Loucy (cell line): ENCODE data around the gene ARMC3.
"Not testable (repeated sequence)": the region's sequence is repeated elsewhere in the genome, so short reads cannot be mapped to it uniquely, and the experiment has no call there.

ENCODE experiments used
- H2AFZ ChIP-seq: fragments of 200-600 bp; sonication (generic); 2 replicates; pipeline ENCODE4 v1.6.0; 2016; ENCODE audit warnings: antibody characterized with exemption, mild to moderate bottlenecking, low read length, moderate library complexity
- H3F3A ChIP-seq: fragments of 200-600 bp; 2 replicates; pipeline ENCODE4 v1.6.0; 2016; ENCODE audit warnings: antibody characterized with exemption, low read depth, mild to moderate bottlenecking
- H3K27me3 ChIP-seq: fragments of 200-600 bp; sonication (generic); 2 replicates; pipeline ENCODE4 v1.6.1; 2014; ENCODE audit warnings: low read length, mild to moderate bottlenecking; ENCODE audit not compliant: insufficient read depth, poor library complexity, severe bottlenecking
- H3K36me3 ChIP-seq: fragments of 200-600 bp; sonication (generic); 2 replicates; pipeline ENCODE4 v1.6.1; 2016; ENCODE audit warnings: low read length; ENCODE audit not compliant: insufficient read depth
- H3K4me1 ChIP-seq: fragments of 200-600 bp; sonication (generic); 2 replicates; pipeline ENCODE4 v1.5.1; 2014; ENCODE audit warnings: low read length, mild to moderate bottlenecking; ENCODE audit not compliant: insufficient read depth, poor library complexity, severe bottlenecking
- H3K4me2 ChIP-seq: fragments of 200-600 bp; sonication (generic); 2 replicates; pipeline ENCODE4 v1.6.0; 2014; ENCODE audit warnings: antibody characterized with exemption, low read length, low read depth, mild to moderate bottlenecking; ENCODE audit not compliant: poor library complexity, severe bottlenecking
- H3K4me3 ChIP-seq: fragments of 200-600 bp; sonication (generic); 2 replicates; pipeline ENCODE4 v1.5.1; 2014; ENCODE audit warnings: low read length, mild to moderate bottlenecking, mixed read lengths; ENCODE audit not compliant: poor library complexity, severe bottlenecking
- H3K79me2 ChIP-seq: fragments of 200-600 bp; sonication (generic); 2 replicates; pipeline ENCODE4 v1.6.1; 2014; ENCODE audit warnings: low read length; ENCODE audit not compliant: insufficient read depth
- H3K9ac ChIP-seq: fragments of 200-600 bp; sonication (generic); 2 replicates; pipeline ENCODE4 v1.6.0; 2014; ENCODE audit warnings: mild to moderate bottlenecking, low read depth, low read length, moderate library complexity; ENCODE audit not compliant: poor library complexity, severe bottlenecking
- H3K9me2 ChIP-seq: fragments of 200-600 bp; sonication (generic); replicated peaks from 2 replicates; pipeline ENCODE4 v1.6.1; 2016; ENCODE audit warnings: low read depth, low read length, mixed read lengths
- H3K9me3 ChIP-seq: fragments of 200-600 bp; sonication (generic); 2 replicates; pipeline ENCODE4 v1.6.1; 2014; ENCODE audit warnings: mild to moderate bottlenecking, antibody characterized with exemption, low read length, low read depth; ENCODE audit not compliant: insufficient read depth
- H4K20me1 ChIP-seq: fragments of 200-600 bp; sonication (generic); 2 replicates; pipeline ENCODE4 v1.6.0; 2014; ENCODE audit warnings: antibody characterized with exemption, low read length, mild to moderate bottlenecking; ENCODE audit not compliant: insufficient read depth, poor library complexity, severe bottlenecking
- EZH2phosphoT487 ChIP-seq: fragments of 200-600 bp; IDR thresholded peaks from 2 replicates; pipeline ENCODE4 v1.6.1; 2018; ENCODE audit warnings: antibody characterized with exemption, mild to moderate bottlenecking, moderate library complexity, borderline replicate concordance
- TF ChIP-seq, protein P1 (sequence below): fragments of 200-600 bp; sonication (generic); conservative IDR thresholded peaks from 2 replicates; pipeline ENCODE4 v1.5.1; 2014; ENCODE audit warnings: mild to moderate bottlenecking, antibody characterized with exemption, low read length

ARMC3 gene

DNA sequence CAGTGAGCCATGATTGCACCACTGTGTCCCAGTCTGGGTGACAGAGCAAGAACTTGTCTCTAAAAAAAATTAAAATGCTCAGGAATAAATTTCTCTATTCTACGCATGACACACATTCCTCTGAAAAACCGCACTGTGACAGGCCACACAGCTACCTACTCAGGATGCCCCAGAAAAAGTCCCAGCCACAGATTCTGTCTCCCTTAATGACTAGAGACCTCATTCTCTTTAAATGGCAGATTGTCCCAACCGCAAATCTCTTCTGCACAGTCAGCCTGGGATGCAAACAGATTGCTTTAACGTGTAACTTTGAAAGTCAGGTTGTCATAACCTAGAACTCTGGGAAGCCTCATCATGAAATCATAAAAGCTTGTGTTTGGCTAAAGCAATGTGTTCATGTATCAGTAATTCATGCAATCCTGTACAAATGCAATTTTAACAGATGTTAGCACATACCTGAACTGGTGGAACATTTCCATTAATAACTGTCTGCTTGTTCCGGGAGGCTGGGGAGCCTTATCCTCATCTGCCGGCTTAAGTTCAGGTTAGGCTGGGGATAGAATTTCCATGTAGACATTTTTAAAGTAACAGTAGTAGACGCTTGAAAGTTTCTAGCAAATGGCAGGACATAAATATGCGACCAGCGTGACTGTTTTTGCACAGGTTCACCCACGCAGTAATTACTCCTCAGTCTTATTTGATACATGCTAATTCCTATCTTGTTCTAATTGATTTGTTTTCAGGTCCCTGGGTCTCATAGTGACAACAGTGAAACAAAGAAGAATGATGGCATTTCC lies 141.4 kb downstream of the ARMC3 start:
- Histone ChIP-seq H3K4me1 (no peaks in the 10 kb centered on the region), H3K4me2 (no peak overlapping the region), H4K20me1 (no peaks in the 10 kb centered on the region), H3K9me3 (no peaks in the 10 kb centered on the region), H3K36me3 (no peaks in the 10 kb centered on the region), H3K9me2 (no peaks in the 10 kb centered on the region), H2AFZ (no peak overlapping the region), H3K79me2 (no peaks in the 10 kb centered on the region), H3K4me3 (no peak overlapping the region), H3F3A (no peaks in the 10 kb centered on the region), H3K9ac (no peak overlapping the region), H3K27me3 (no peaks in the 10 kb centered on the region)
- no peak for TF ChIP-seq EZH2phosphoT487
- TF ChIP-seq, protein P1, sequence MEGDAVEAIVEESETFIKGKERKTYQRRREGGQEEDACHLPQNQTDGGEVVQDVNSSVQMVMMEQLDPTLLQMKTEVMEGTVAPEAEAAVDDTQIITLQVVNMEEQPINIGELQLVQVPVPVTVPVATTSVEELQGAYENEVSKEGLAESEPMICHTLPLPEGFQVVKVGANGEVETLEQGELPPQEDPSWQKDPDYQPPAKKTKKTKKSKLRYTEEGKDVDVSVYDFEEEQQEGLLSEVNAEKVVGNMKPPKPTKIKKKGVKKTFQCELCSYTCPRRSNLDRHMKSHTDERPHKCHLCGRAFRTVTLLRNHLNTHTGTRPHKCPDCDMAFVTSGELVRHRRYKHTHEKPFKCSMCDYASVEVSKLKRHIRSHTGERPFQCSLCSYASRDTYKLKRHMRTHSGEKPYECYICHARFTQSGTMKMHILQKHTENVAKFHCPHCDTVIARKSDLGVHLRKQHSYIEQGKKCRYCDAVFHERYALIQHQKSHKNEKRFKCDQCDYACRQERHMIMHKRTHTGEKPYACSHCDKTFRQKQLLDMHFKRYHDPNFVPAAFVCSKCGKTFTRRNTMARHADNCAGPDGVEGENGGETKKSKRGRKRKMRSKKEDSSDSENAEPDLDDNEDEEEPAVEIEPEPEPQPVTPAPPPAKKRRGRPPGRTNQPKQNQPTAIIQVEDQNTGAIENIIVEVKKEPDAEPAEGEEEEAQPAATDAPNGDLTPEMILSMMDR, result no peak

DNA sequence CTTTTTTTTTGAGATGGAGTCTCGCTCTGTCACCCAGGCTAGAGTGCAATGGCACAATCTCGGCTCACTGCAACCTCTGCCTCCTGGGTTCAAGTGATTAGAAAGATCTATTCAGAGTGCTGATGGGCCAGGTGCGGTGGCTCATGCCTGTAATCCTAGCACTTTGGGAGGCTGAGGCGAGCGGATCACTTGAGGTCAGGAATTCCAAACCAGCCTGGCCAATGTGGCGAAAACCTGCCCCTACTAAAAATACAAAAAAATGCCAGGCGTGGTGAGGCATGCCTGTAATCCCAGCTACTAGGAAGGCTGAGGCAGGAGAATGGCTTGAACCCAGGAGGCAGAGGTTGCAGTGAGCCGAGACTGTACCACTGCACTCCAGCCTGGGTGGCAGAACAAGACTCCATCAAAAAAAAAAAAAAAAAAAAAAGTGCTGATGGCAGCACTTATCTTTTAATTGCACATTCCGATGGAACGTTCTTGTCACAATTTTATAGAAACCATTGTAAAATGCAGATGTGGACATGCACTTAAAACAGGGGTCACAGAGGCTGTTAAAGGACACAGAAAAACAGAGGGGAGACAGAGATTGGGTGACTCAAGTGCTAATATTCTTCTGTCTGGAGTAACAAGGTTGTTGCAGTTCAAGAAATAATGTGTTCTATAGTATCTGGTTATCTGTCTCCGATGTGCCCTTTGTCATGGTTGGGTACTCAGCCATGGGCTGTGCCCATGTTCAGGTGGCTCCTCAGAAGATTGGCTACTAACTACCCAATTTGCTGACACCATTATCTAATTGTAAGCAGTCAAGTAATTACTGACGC lies 142.4 kb downstream of the ARMC3 start:
- H3F3A ChIP-seq, H3K9me3 ChIP-seq, H3K27me3 ChIP-seq, H2AFZ ChIP-seq, H3K4me3 ChIP-seq, H3K79me2 ChIP-seq, H4K20me1 ChIP-seq, H3K4me1 ChIP-seq, H3K9me2 ChIP-seq, H3K9ac ChIP-seq, H3K36me3 ChIP-seq, H3K4me2 ChIP-seq: not testable (repeated sequence)

DNA sequence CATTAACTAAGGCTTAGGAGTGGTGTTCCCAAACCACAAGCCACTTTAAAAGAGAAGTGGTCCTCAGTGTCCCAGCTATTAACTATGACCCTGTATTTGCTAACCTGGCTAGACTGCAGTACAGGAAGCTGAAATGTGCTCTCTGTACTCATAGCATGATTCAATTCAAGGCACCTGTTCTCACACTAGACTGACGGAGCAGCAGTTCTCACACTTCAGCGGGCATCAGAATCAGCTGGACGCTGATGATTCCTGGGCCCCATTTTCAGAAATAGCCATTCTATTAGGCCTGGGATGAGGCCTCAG lies 143.0 kb downstream of the ARMC3 start:
- H2AFZ ChIP-seq, result no peak overlapping the region
- H3K27me3 ChIP-seq, result no peaks in the 10 kb centered on the region
- no peaks in the 10 kb centered on the region for H3K4me1 ChIP-seq
- H3K9me3 ChIP-seq, result no peaks in the 10 kb centered on the region
- no peak overlapping the region for H3K4me3 ChIP-seq
- H3K36me3 ChIP-seq, result no peaks in the 10 kb centered on the region
- H3K9ac ChIP-seq, result no peak overlapping the region
- H3K79me2 ChIP-seq, result no peaks in the 10 kb centered on the region
- no peaks in the 10 kb centered on the region for H4K20me1 ChIP-seq
- no peaks in the 10 kb centered on the region for H3F3A ChIP-seq
- no peaks in the 10 kb centered on the region for H3K9me2 ChIP-seq
- TF ChIP-seq EZH2phosphoT487, result no peak
- TF ChIP-seq, protein P1, result no peak
- H3K4me2 ChIP-seq, result no peak overlapping the region

DNA sequence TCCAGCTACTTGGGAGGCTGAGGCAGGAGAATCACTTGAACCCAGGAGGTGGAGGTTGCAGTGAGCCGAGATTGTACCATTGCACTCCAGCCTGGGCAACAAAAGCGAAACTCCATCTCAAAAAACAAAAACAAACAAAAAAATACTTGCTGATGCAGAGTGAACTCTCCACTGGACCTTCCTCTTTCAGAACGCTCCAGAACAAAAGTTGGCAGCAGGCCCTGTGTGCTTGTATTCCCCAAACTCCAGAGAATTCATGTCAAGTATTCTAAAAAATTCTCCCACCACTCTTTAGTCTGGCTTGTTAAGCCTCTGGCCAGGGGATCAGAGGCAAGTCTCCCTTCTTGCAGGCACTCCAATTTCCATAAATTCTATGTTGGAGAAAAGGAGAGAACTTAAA lies 144.7 kb downstream of the ARMC3 start:
- not testable (repeated sequence) for H3K36me3 ChIP-seq, H2AFZ ChIP-seq, H3F3A ChIP-seq, H3K79me2 ChIP-seq, H4K20me1 ChIP-seq, H3K9me2 ChIP-seq, H3K27me3 ChIP-seq, H3K9ac ChIP-seq, H3K4me1 ChIP-seq, H3K4me2 ChIP-seq, H3K4me3 ChIP-seq, H3K9me3 ChIP-seq
